Spinal cord (tissue), 10 donors: ENCODE results near the gene MVB12A. TPM values are rescaled to one million over a fixed set of nuclear protein-coding genes. Genes with fewer than 3 reads are reported as not detected.
A peak's percentile ranks its signal among the peaks of the same experiment; 100 is the strongest.

ENCODE experiments used
- DNase-seq, 6 donors: peaks; one replicate each; pipeline versions ENCODE4 v3.0.0 to v3.0.0-alpha.2; 2013 to 2015; ENCODE audit warnings: low spot score in 6 of 6, low read depth in 4 of 6
- H3K27ac ChIP-seq: one replicate; pipeline ENCODE4 v1.5.1; 2013; ENCODE audit warnings: low read depth, low read length, control low read depth
- H3K27me3 ChIP-seq: one replicate; pipeline ENCODE4 v1.6.1; 2013; ENCODE audit warnings: low read length; ENCODE audit not compliant: control insufficient read depth, insufficient read depth
- H3K36me3 ChIP-seq: one replicate; pipeline ENCODE4 v1.6.1; 2013; ENCODE audit warnings: low read length; ENCODE audit not compliant: control insufficient read depth, insufficient read depth
- H3K4me1 ChIP-seq: one replicate; pipeline ENCODE4 v1.6.1; 2013; ENCODE audit warnings: low read length; ENCODE audit not compliant: control insufficient read depth, insufficient read depth
- H3K4me3 ChIP-seq: one replicate; pipeline ENCODE4 v1.5.1; 2013; ENCODE audit warnings: low read depth, low read length, control low read depth
- H3K9me3 ChIP-seq: one replicate; pipeline ENCODE4 v1.6.1; 2013; ENCODE audit warnings: low read length; ENCODE audit not compliant: control insufficient read depth, insufficient read depth
- WGBS: methylation state at CpG from one replicate; pipeline ENCODE4 v1.1.5; 2013; ENCODE audit warnings: missing lambda C conversion rate; ENCODE audit not compliant: insufficient coverage; 5-methylcytosine and 5-hydroxymethylcytosine counted together
- polyA plus RNA-seq, 2 donors: library from polyadenylated mRNA; unstranded; fragments of 120-200 nt; gene quantifications; one replicate each; pipeline ENCODE4 v1.2.1, GENCODE V29; 2013; ENCODE audit not compliant: insufficient read length in 2 of 2
- total RNA-seq, 2 donors: library from RNA; depleted of rRNA in 1 of 2; stranded (reverse); fragments of 120-200 nt in 1 of 2; fragments of >200 nt in 1 of 2; gene quantifications; one replicate each; pipeline versions ENCODE4 v1.2.3 to v1.2.4, GENCODE V29; 2013 to 2014
- donor health status: healthy.

The MVB12A gene
- total and polyA plus RNA-seq, 4 donors: 16.0 to 56.7 (median 51.3) TPM

DNA sequence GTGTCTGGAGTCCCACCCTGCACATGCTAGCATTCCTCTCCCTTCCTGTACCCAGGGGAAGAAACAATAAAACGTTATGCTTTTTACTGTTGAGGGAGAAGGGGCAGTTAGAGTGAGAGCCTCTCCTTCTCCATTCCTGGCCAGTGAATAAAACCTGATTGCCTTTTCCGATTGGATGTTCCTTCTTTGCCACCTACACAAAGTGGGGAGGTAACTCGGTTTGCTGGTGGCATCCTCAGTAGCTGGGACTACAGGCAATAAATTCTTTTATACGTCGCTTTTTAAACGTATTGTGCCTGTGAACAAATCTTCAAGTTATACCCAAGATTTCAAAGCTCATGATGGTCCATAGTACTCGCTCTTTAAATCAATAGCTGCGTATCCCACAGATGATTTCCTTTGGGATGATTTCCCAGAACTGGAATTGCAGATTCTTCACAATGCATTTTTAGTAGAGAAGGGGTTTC lies 660 bp upstream of the MVB12A start:
- H3K27me3 ChIP-seq: peaks cover 2% of the 10 kb centered on the region
- peaks cover 10% of the 10 kb centered on the region for H3K4me1 ChIP-seq
- H3K4me3 ChIP-seq: peak overlapping the region; percentile 64
- peak overlapping the region; percentile 89 for H3K27ac ChIP-seq
- peaks cover 17% of the 10 kb centered on the region for H3K36me3 ChIP-seq
- no peak for DNase-seq
- H3K9me3 ChIP-seq: no peaks in the 10 kb centered on the region
- WGBS: 38% methylated on average over 3 of the region's 8 CpGs

- Histone ChIP-seq H3K4me1 (peaks cover 22% of the 10 kb centered on the region), H3K4me3 (peak overlapping the region; percentile 57), H3K36me3 (peaks cover 24% of the 10 kb centered on the region), H3K27ac (no peak overlapping the region), H3K27me3 (no peaks in the 10 kb centered on the region), H3K9me3 (no peaks in the 10 kb centered on the region)
- peak in 1 of 6 donors; percentile 42 for DNase-seq
- WGBS: 7% methylated on average over 25 of the region's 25 CpGs
These were observed 653 bp downstream of the MVB12A start for GRCh38 chr19:17420475-17420924.

DNA sequence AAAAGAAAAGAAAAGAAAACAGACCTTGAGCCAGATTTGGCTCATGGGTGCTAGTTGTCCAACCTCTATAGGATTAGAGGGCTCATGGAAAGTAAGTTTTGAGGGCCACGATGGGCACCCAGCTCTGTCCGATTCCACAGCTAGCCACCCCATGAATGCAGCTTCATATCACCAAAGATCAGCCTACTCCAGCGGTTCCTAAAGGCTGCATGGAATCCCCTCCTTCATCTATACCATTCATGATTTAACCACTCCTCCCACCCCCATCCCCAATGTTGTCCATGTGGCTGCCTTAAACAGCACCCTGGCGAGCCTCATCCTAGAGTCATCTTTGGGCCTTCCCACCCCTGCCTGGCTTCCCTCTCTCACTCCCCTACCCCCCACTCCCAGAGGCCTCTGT lies 2.1 kb downstream of the MVB12A start:
- H3K9me3 ChIP-seq: no peaks in the 10 kb centered on the region

GRCh38 chr19:17423429-17424208 lies 3.8 kb downstream of the MVB12A start:
- H3K9me3 ChIP-seq: no peaks in the 10 kb centered on the region
- H3K4me3 ChIP-seq: no peak overlapping the region
- H3K27me3 ChIP-seq: no peaks in the 10 kb centered on the region
- no peak overlapping the region for H3K27ac ChIP-seq
- H3K36me3 ChIP-seq: peaks cover 24% of the 10 kb centered on the region
- WGBS: 98% methylated on average over 9 of the region's 20 CpGs
- H3K4me1 ChIP-seq: peaks cover 22% of the 10 kb centered on the region
- DNase-seq: no peak

More for the DNA sequence above, 2.1 kb downstream of the MVB12A start:
- WGBS: 94% methylated on average over 4 of the region's 4 CpGs
- Histone ChIP-seq H3K36me3 (peaks cover 24% of the 10 kb centered on the region), H3K27ac (no peak overlapping the region), H3K4me3 (no peak overlapping the region), H3K4me1 (peaks cover 22% of the 10 kb centered on the region), H3K27me3 (no peaks in the 10 kb centered on the region)
- no peak for DNase-seq

DNA sequence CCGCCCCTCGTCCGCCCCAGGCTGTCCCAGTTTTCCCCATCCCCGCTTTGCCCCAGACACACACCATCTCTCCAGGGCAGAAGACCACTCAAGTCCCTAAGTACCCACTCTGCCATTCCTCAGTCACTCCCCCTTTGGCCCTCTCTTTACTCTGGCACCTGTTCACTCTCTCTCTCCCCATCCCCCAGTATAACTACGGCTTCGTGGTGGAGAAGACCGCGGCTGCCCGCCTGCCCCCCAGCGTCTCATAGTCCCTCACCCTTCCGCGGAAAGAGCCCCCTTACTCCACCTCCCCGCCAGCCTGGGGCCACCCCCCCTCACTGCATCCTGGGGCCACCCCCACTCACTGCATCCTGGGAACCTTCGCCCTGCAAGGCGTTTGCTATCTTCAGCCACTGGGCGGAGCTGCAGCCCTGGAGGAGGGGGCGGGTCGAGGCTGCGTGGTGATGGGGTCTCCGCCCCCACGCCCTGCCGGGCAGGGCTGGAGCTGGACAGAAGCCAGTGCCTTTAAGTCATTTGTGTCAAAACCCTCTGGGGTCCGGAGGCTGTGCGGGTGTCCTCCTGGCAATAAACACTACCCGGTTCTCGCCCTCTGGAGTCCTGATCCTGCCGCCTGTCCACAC lies 5.0 kb downstream of the MVB12A start:
- Histone ChIP-seq H3K27ac (no peak overlapping the region), H3K4me1 (peaks cover 25% of the 10 kb centered on the region), H3K9me3 (no peaks in the 10 kb centered on the region), H3K4me3 (peak overlapping the region; percentile 27), H3K27me3 (no peaks in the 10 kb centered on the region), H3K36me3 (peaks cover 26% of the 10 kb centered on the region)
- peak in 3 of 6 donors; percentile 26 to 75 (median 73) for DNase-seq
- WGBS: 9% methylated on average over 22 of the region's 27 CpGs

DNA sequence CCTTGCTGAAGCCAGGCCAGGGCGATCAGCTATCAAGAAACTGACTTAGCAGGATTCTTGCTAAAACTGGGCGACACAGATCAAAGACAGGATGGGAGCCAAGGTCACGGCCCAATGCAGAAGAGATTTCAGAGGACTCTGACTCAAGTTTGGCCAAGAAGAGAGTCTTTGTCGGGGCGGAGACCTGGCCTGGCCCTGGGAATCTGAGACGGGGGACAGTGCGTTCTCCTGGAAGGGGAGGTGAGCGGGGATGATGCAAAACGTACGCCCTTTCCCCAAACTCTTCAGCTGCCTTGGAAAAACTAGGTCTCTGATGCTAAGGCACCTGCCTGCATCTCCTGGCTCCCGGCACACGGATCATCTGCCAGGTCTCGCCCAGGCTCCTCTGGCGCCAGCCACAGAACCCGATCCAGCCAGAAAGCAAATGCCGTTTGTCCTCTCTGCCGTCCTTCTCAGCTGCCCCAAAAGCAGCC lies 9.8 kb downstream of the MVB12A start:
- H3K27me3 ChIP-seq: no peaks in the 10 kb centered on the region
- no peaks in the 10 kb centered on the region for H3K9me3 ChIP-seq
- no peak for DNase-seq
- 67% methylated on average over 15 of the region's 17 CpGs for WGBS
- no peak overlapping the region for H3K4me3 ChIP-seq
- H3K4me1 ChIP-seq: peaks cover 14% of the 10 kb centered on the region
- peaks cover 9% of the 10 kb centered on the region for H3K36me3 ChIP-seq
- H3K27ac ChIP-seq: no peak overlapping the region

- 100% methylated on average over 3 of the region's 7 CpGs for WGBS
- peaks cover 6% of the 10 kb centered on the region for H3K4me1 ChIP-seq
- H3K27ac ChIP-seq: no peak overlapping the region
- no peak overlapping the region for H3K4me3 ChIP-seq
- DNase-seq: no peak
- H3K36me3 ChIP-seq: peaks cover 18% of the 10 kb centered on the region
- no peaks in the 10 kb centered on the region for H3K9me3 ChIP-seq
- H3K27me3 ChIP-seq: no peaks in the 10 kb centered on the region
These were observed 11.6 kb downstream of the MVB12A start for GRCh38 chr19:17431417-17431816.

- Histone ChIP-seq H3K27ac (no peak overlapping the region), H3K4me1 (no peaks in the 10 kb centered on the region), H3K36me3 (peaks cover 21% of the 10 kb centered on the region), H3K4me3 (no peak overlapping the region), H3K9me3 (no peaks in the 10 kb centered on the region), H3K27me3 (no peaks in the 10 kb centered on the region)
- 90% methylated on average over 5 of the region's 7 CpGs for WGBS
- DNase-seq: no peak
These were observed 15.4 kb downstream of the MVB12A start for GRCh38 chr19:17435218-17435617.

DNA sequence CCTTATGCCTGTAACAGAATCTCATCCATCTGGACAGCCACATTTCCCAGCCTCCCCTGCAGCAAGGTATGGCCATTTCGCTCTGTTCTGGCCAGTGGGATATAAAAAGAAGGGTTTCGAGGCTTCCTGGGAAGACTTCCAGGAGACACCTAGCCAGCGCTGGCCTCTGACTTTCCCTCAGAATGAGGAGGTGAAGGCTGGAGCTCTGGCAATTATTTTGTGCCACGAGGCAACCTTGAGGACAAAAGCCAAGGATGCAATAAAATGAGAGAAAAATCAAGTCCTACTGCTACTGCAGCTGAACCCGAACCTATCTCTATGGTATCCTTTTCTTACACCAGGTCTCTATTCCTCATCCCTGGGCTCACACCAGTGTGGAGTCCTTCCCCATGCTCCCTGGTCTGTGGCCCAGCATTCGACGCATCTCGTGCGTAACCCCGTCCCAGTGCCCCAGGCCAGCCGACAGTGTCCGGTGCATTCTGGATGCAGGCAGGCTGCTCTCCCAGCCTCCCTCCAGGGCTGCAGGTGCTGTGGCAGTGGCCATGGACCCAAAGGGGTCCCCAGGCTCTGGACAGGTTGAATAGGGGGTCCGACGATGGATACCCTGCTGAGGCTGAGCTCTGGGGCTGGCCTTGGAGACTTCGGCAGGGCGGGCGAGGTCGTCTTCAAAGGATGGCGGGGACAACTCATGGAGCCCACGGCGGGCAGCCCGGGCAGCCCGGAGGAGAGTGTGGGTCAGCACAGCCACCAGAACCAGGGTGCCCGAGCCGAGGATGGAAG lies 16.4 kb downstream of the MVB12A start:
- Histone ChIP-seq H3K9me3 (no peaks in the 10 kb centered on the region), H3K4me1 (no peaks in the 10 kb centered on the region), H3K4me3 (no peak overlapping the region), H3K36me3 (peaks cover 21% of the 10 kb centered on the region), H3K27ac (no peak overlapping the region), H3K27me3 (no peaks in the 10 kb centered on the region)
- no peak for DNase-seq
- 97% methylated on average over 23 of the region's 25 CpGs for WGBS
